HEK293 (cell line): ENCODE measurements around the gene MSRB2.

Source experiments
- CTCF ChIA-PET: fragments of 350-600 bp; formaldehyde crosslinking; extraction: SDS; loops from one replicate; lab custom pipeline; 2021; ENCODE audit warnings: antibody characterized with exemption; lab: Yijun Ruan, JAX
- POLR2A ChIA-PET: fragments of 300-600 bp; formaldehyde crosslinking; extraction: SDS; loops from one replicate; lab custom pipeline; 2020; ENCODE audit warnings: antibody characterized with exemption, inconsistent platforms; lab: Yijun Ruan, JAX
- H3K27ac ChIP-seq: fragments of 200-500 bp; sonication (Bioruptor generic); 2 replicates; pipeline ENCODE4 v1.5.1; 2014; ENCODE audit warnings: low read depth, low read length, control low read depth, inconsistent platforms; ENCODE audit errors: extremely low read depth
- H3K36me3 ChIP-seq, 2 experiments: fragments of 200-500 bp in 1 of 2; sonication (Bioruptor generic) in 1 of 2; 1 replicate in 1 of 2; 2 replicates in 1 of 2; pipeline ENCODE4 v1.5.1; 2014 to 2017; ENCODE audit warnings: inconsistent platforms in 2 of 2, low read length in 2 of 2; ENCODE audit not compliant: control insufficient read depth in 2 of 2, insufficient read depth in 1 of 2
- H3K4me1 ChIP-seq: fragments of 200-500 bp; sonication (Bioruptor generic); 2 replicates; pipeline ENCODE4 v1.5.1; 2014; ENCODE audit warnings: mild to moderate bottlenecking, low read length, inconsistent platforms; ENCODE audit not compliant: control insufficient read depth, insufficient read depth
- H3K4me3 ChIP-seq: 2 replicates; pipeline ENCODE4 v1.5.1; 2011; ENCODE audit warnings: low read depth, mild to moderate bottlenecking, control low read depth, low read length, moderate library complexity
- H3K9me3 ChIP-seq: fragments of 200-500 bp; sonication (Bioruptor generic); 2 replicates; pipeline ENCODE4 v1.5.1; 2014; ENCODE audit warnings: low read depth, low read length, inconsistent platforms; ENCODE audit not compliant: control insufficient read depth, insufficient read depth
- CTCF ChIP-seq: fragments of 450-650 bp; formaldehyde crosslinking; IDR thresholded peaks from 2 replicates; pipeline ENCODE4 v1.5.1; 2016; ENCODE audit warnings: missing biosample characterization, missing genetic modification characterization
- EGR2 ChIP-seq: fragments of 450-650 bp; formaldehyde crosslinking; IDR thresholded peaks from 2 replicates; pipeline ENCODE4 v1.5.1; 2016; ENCODE audit warnings: low read depth, missing biosample characterization, missing genetic modification characterization
- GLIS2 ChIP-seq: fragments of 450-650 bp; formaldehyde crosslinking; IDR thresholded peaks from 2 replicates; pipeline ENCODE4 v1.5.1; 2016; ENCODE audit warnings: missing biosample characterization, missing genetic modification characterization
- HIC1 ChIP-seq: fragments of 450-650 bp; formaldehyde crosslinking; IDR thresholded peaks from 2 replicates; pipeline ENCODE4 v1.5.1; 2016; ENCODE audit warnings: missing biosample characterization, missing genetic modification characterization
- IKZF3 ChIP-seq: fragments of 450-650 bp; IDR thresholded peaks from 2 replicates; pipeline ENCODE4 v1.5.0; 2018; ENCODE audit warnings: missing biosample characterization, mild to moderate bottlenecking, missing genetic modification characterization, moderate library complexity
- OSR2 ChIP-seq: fragments of 450-650 bp; formaldehyde crosslinking; IDR thresholded peaks from 2 replicates; pipeline ENCODE4 v1.5.1; 2016; ENCODE audit warnings: missing biosample characterization, missing genetic modification characterization
- REST ChIP-seq: fragments of 450-650 bp; formaldehyde crosslinking; IDR thresholded peaks from 2 replicates; pipeline ENCODE4 v1.5.1; 2016; ENCODE audit warnings: missing biosample characterization, missing genetic modification characterization
- SETDB1 ChIP-seq: IDR thresholded peaks from one replicate; pipeline ENCODE4 v1.6.1; 2017; ENCODE audit warnings: mild to moderate bottlenecking, low read length, moderate library complexity, mixed read lengths; ENCODE audit not compliant: insufficient read length
- SP2 ChIP-seq: fragments of 450-650 bp; formaldehyde crosslinking; IDR thresholded peaks from 2 replicates; pipeline ENCODE4 v1.5.1; 2016; ENCODE audit warnings: missing biosample characterization, missing genetic modification characterization
- SP3 ChIP-seq: fragments of 450-650 bp; formaldehyde crosslinking; IDR thresholded peaks from 2 replicates; pipeline ENCODE4 v1.5.1; 2016; ENCODE audit warnings: missing biosample characterization, missing genetic modification characterization
- SP7 ChIP-seq: fragments of 450-650 bp; formaldehyde crosslinking; IDR thresholded peaks from 2 replicates; pipeline ENCODE4 v1.5.1; 2016; ENCODE audit warnings: missing biosample characterization, missing genetic modification characterization
- TSHZ1 ChIP-seq: fragments of 450-650 bp; formaldehyde crosslinking; IDR thresholded peaks from 2 replicates; pipeline ENCODE4 v1.5.1; 2016; ENCODE audit warnings: missing biosample characterization, missing genetic modification characterization, borderline replicate concordance
- YY1 ChIP-seq: fragments of 450-650 bp; formaldehyde crosslinking; IDR thresholded peaks from 2 replicates; pipeline ENCODE4 v1.5.1; 2018; ENCODE audit warnings: missing biosample characterization, missing genetic modification characterization
- ZBTB17 ChIP-seq: fragments of 450-650 bp; formaldehyde crosslinking; IDR thresholded peaks from 2 replicates; pipeline ENCODE4 v1.5.1; 2016; ENCODE audit warnings: missing biosample characterization, missing genetic modification characterization
- ZBTB20 ChIP-seq: fragments of 450-650 bp; formaldehyde crosslinking; IDR thresholded peaks from 2 replicates; pipeline ENCODE4 v1.5.1; 2016; ENCODE audit warnings: missing biosample characterization, missing genetic modification characterization
- ZBTB48 ChIP-seq: fragments of 450-650 bp; formaldehyde crosslinking; IDR thresholded peaks from 2 replicates; pipeline ENCODE4 v1.5.1; 2016; ENCODE audit warnings: missing biosample characterization, missing genetic modification characterization
- ZBTB8A ChIP-seq: fragments of 450-650 bp; formaldehyde crosslinking; IDR thresholded peaks from 2 replicates; pipeline ENCODE4 v1.5.1; 2016; ENCODE audit warnings: missing biosample characterization, missing genetic modification characterization
- ZEB2 ChIP-seq: fragments of 450-650 bp; formaldehyde crosslinking; IDR thresholded peaks from 2 replicates; pipeline ENCODE4 v1.5.1; 2016; ENCODE audit warnings: missing biosample characterization, missing genetic modification characterization
- ZNF169 ChIP-seq: fragments of 450-650 bp; formaldehyde crosslinking; IDR thresholded peaks from 2 replicates; pipeline ENCODE4 v1.5.1; 2016; ENCODE audit warnings: missing biosample characterization, missing genetic modification characterization
- ZNF184 ChIP-seq: fragments of 450-650 bp; IDR thresholded peaks from 2 replicates; pipeline ENCODE4 v1.5.1; 2018; ENCODE audit warnings: missing biosample characterization, mild to moderate bottlenecking, missing genetic modification characterization
- ZNF214 ChIP-seq: fragments of 450-650 bp; formaldehyde crosslinking; IDR thresholded peaks from 2 replicates; pipeline ENCODE4 v1.5.1; 2017; ENCODE audit warnings: missing biosample characterization, mild to moderate bottlenecking, missing genetic modification characterization, borderline replicate concordance
- ZNF23 ChIP-seq: fragments of 450-650 bp; formaldehyde crosslinking; IDR thresholded peaks from 2 replicates; pipeline ENCODE4 v1.5.1; 2016; ENCODE audit warnings: missing biosample characterization, missing genetic modification characterization, borderline replicate concordance
- ZNF324 ChIP-seq: fragments of 450-650 bp; formaldehyde crosslinking; IDR thresholded peaks from 2 replicates; pipeline ENCODE4 v1.5.1; 2016; ENCODE audit warnings: missing biosample characterization, missing genetic modification characterization
- ZNF366 ChIP-seq: fragments of 450-650 bp; formaldehyde crosslinking; conservative IDR thresholded peaks from 2 replicates; pipeline ENCODE4 v1.5.1; 2016; ENCODE audit warnings: missing biosample characterization, missing genetic modification characterization
- ZNF561 ChIP-seq: fragments of 450-650 bp; IDR thresholded peaks from 2 replicates; pipeline ENCODE4 v1.5.1; 2018; ENCODE audit warnings: missing biosample characterization, missing genetic modification characterization, borderline replicate concordance
- ZNF596 ChIP-seq: fragments of 450-650 bp; IDR thresholded peaks from 2 replicates; pipeline ENCODE4 v1.5.0; 2018; ENCODE audit warnings: missing biosample characterization, mild to moderate bottlenecking, missing genetic modification characterization, moderate library complexity
- ZNF777 ChIP-seq: fragments of 450-650 bp; formaldehyde crosslinking; IDR thresholded peaks from 2 replicates; pipeline ENCODE4 v1.5.1; 2017; ENCODE audit warnings: missing biosample characterization, missing genetic modification characterization, borderline replicate concordance
- ZXDB ChIP-seq: fragments of 450-650 bp; formaldehyde crosslinking; IDR thresholded peaks from 2 replicates; pipeline ENCODE4 v1.5.1; 2016; ENCODE audit warnings: missing biosample characterization, missing genetic modification characterization

Gene MSRB2

GRCh38 chr10:23095404-23095965, at the start of gene MSRB2:
Gene MSRB2, plus strand, starts transcription at chr10:23095579. Its CDS starts 30 bp downstream, at chr10:23095609.
- peak within 1 kb of the TSS; percentile 88 for H3K27ac ChIP-seq
- H3K36me3 ChIP-seq = no peaks in the 10 kb centered on the region
- ChIA-PET CTCF (no interaction called here), POLR2A (no interaction called here)
- H3K4me1 ChIP-seq = no peaks in the 10 kb centered on the region
- H3K9me3 ChIP-seq = no peaks in the 10 kb centered on the region
- peak within 1 kb of the TSS; percentile 65 for H3K4me3 ChIP-seq
- TF ChIP-seq ZNF23 (tag by site-specific recombination) (no peak), ZBTB8A (tag by site-specific recombination) (peak; percentile 94), CTCF (no peak), ZNF366 (tag by site-specific recombination) (peak; percentile 72; the same call in 1 of the 2 replicates), HIC1 (peak; percentile 93), EGR2 (tag by site-specific recombination) (peak; percentile 99), ZNF777 (tag by site-specific recombination) (no peak), ZBTB20 (tag by site-specific recombination) (no peak), ZBTB17 (tag by site-specific recombination) (0 out of 2 replicates have a peak, but pooled peaks have one; percentile 5), ZNF561 (tag by site-specific recombination) (peak; percentile 79; the same call in 1 of the 2 replicates), SP3 (tag by site-specific recombination) (peak; percentile 39; the same call in 1 of the 2 replicates), ZXDB (tag by site-specific recombination) (peak; percentile 93), ZNF184 (peak; percentile 60; the same call in 1 of the 2 replicates), ZNF169 (no peak), ZNF214 (tag by site-specific recombination) (no peak), YY1 (tag by site-specific recombination) (peak; percentile 65; the same call in 1 of the 2 replicates), ZNF324 (tag by site-specific recombination) (0 out of 2 replicates have a peak, but pooled peaks have one; percentile 6), REST (tag by site-specific recombination) (no peak), SETDB1 (no peak), TSHZ1 (tag by site-specific recombination) (peak; percentile 37; the same call in 1 of the 2 replicates), ZEB2 (no peak), SP2 (tag by site-specific recombination) (peak; percentile 89), SP7 (0 out of 2 replicates have a peak, but pooled peaks have one; percentile 42), GLIS2 (peak; percentile 67), ZBTB48 (tag by site-specific recombination) (no peak), IKZF3 (tag by site-specific recombination) (0 out of 2 replicates have a peak, but pooled peaks have one; percentile 48), OSR2 (tag by site-specific recombination) (0 out of 2 replicates have a peak, but pooled peaks have one; percentile 12), ZNF596 (tag by site-specific recombination) (peak; percentile 49; the same call in 1 of the 2 replicates)
